ENCODE results near the gene CDH4. TPM values are rescaled to one million over a fixed set of nuclear protein-coding genes. Genes with fewer than 3 reads are reported as not detected.

The CDH4 gene
- total and polyA plus RNA-seq, 2 of the 13 experiments (the other 11 are each of a cell fraction or from before 2014, with no cell fraction given) = not detected

- Histone ChIP-seq H3K4me2 (ENCODE audit: low read depth, low read length) (no peak overlapping the region), H3K4me1 (ENCODE audit: insufficient read depth, low read length) (no peaks in the 10 kb centered on the region), H3K79me2 (ENCODE audit: insufficient read depth, low read length) (no peaks in the 10 kb centered on the region), H3K36me3 (replicated peaks in 1 of 2; ENCODE audit: control insufficient read depth in 1 of 2, insufficient read depth in 2 of 2, low read length in 2 of 2) (no peaks in the 10 kb centered on the region), H3K27ac (ENCODE audit: extremely low read length, insufficient read depth, low read length) (no peak overlapping the region), H3K9me3 (ENCODE audit: low read length) (no peaks in the 10 kb centered on the region), H3K27me3 (ENCODE audit: control insufficient read depth in 1 of 2, insufficient read depth in 2 of 2, low read length in 2 of 2) (peaks cover 8 to 39% of the 10 kb centered on the region in 2 experiments; a peak in 3 of 5 replicates), H4K20me1 (ENCODE audit: insufficient read depth, low read length) (peaks cover 3% of the 10 kb centered on the region; the same call in 1 of the 2 replicates), H3K9ac (ENCODE audit: insufficient read depth, low read depth, low read length) (no peak overlapping the region), H3K4me3 (replicated peaks in 1 of 3; ENCODE audit: insufficient read depth in 1 of 3, low read depth in 2 of 3, low read length in 3 of 3) (no peak overlapping the region), H2AFZ (ENCODE audit: low read length) (no peak overlapping the region)
- intact Hi-C loops (cut with micrococcal nuclease; ENCODE audit: unreplicated experiment) (no loop called here), in situ Hi-C loops (cut with HindIII; ENCODE audit: extremely low pct_ligation_motif_present, low pct_unique_long_range_greater_than_20kb) (no loop called here)
- ChIA-PET POLR2A (no interaction called here), CTCF (ENCODE audit: low intra/inter-chr PET ratio, low total read pairs) (no interaction called here)
- FAIRE-seq (no peak), ATAC-seq (no peak), DNase-seq (ENCODE audit: low spot score) (no peak)
- no peak for TF ChIP-seq STAT5B (CRISPR knock-in tag; IDR thresholded peaks at IDR 0.05)
- TF ChIP-seq ZNF550 (CRISPR knock-in tag; IDR thresholded peaks at IDR 0.05; ENCODE audit: borderline replicate concordance) = no peak
- BruUV-seq (replicated peaks) = no TSS peak
- WGBS (ENCODE audit: low lambda C conversion rate) = 53% methylated on average over 6 of the region's 6 CpGs
Observed at GRCh38 chr20:61420056-61420455, 168.0 kb downstream of the CDH4 start.

GRCh38 chr20:61420781-61421180 lies 168.7 kb downstream of the CDH4 start:
- H3K27ac ChIP-seq (ENCODE audit: extremely low read length, insufficient read depth, low read length) = no peak overlapping the region
- ATAC-seq (no peak), FAIRE-seq (no peak), DNase-seq (ENCODE audit: low spot score) (no peak)
- no peak overlapping the region for H3K9ac ChIP-seq (ENCODE audit: insufficient read depth, low read depth, low read length)
- H2AFZ ChIP-seq (ENCODE audit: low read length) = no peak overlapping the region
- H3K9me3 ChIP-seq (ENCODE audit: low read length) = no peaks in the 10 kb centered on the region
- ChIA-PET CTCF (ENCODE audit: low intra/inter-chr PET ratio, low total read pairs) (no interaction called here), POLR2A (no interaction called here)
- intact Hi-C loops (cut with micrococcal nuclease; ENCODE audit: unreplicated experiment) (no loop called here), in situ Hi-C loops (cut with HindIII; ENCODE audit: extremely low pct_ligation_motif_present, low pct_unique_long_range_greater_than_20kb) (no loop called here)
- 8% methylated on average over 7 of the region's 7 CpGs for WGBS (ENCODE audit: low lambda C conversion rate)
- no peak overlapping the region for H3K4me2 ChIP-seq (ENCODE audit: low read depth, low read length)
- no peaks in the 10 kb centered on the region for H3K36me3 ChIP-seq (replicated peaks in 1 of 2; ENCODE audit: control insufficient read depth in 1 of 2, insufficient read depth in 2 of 2, low read length in 2 of 2)
- no peaks in the 10 kb centered on the region for H3K4me1 ChIP-seq (ENCODE audit: insufficient read depth, low read length)
- no peak overlapping the region for H3K4me3 ChIP-seq (replicated peaks in 1 of 3; ENCODE audit: insufficient read depth in 1 of 3, low read depth in 2 of 3, low read length in 3 of 3)
- H3K27me3 ChIP-seq (ENCODE audit: control insufficient read depth in 1 of 2, insufficient read depth in 2 of 2, low read length in 2 of 2) = peaks cover 8 to 39% of the 10 kb centered on the region in 2 experiments; a peak in 3 of 5 replicates
- no TSS peak for BruUV-seq (replicated peaks)
- no peaks in the 10 kb centered on the region for H3K79me2 ChIP-seq (ENCODE audit: insufficient read depth, low read length)
- H4K20me1 ChIP-seq (ENCODE audit: insufficient read depth, low read length) = peaks cover 3% of the 10 kb centered on the region; the same call in 1 of the 2 replicates
- no peak for TF ChIP-seq ARID5B (CRISPR knock-in tag; IDR thresholded peaks at IDR 0.05)
- TF ChIP-seq DBP (CRISPR knock-in tag; IDR thresholded peaks at IDR 0.05; ENCODE audit: not compliant biosample characterization) = no peak
- TF ChIP-seq ELF3 (CRISPR knock-in tag; IDR thresholded peaks at IDR 0.05) = no peak
- TF ChIP-seq ETS1 (CRISPR knock-in tag; IDR thresholded peaks at IDR 0.05) = no peak
- no peak for TF ChIP-seq E2F5 (CRISPR knock-in tag; conservative IDR thresholded peaks at IDR 0.05)
- TF ChIP-seq JARID2 (CRISPR knock-in tag; IDR thresholded peaks at IDR 0.05; ENCODE audit: insufficient replicate concordance) = no peak
- TF ChIP-seq ZNF230 (CRISPR knock-in tag; IDR thresholded peaks at IDR 0.05) = no peak

All from HepG2 (cell line).